H1 (cell line): ENCODE measurements around the gene SPATA16. TPM values are rescaled to one million over a fixed set of nuclear protein-coding genes. Genes with fewer than 3 reads are reported as not detected.

Experiments
- ASH2L ChIP-seq: fragments of 200-600, 300-600 bp; sonication (generic); IDR thresholded peaks from one replicate; pipeline ENCODE4 v1.7.1; 2017; ENCODE audit warnings: low read length
- YY1 ChIP-seq: IDR thresholded peaks from 2 replicates; pipeline ENCODE4 v1.6.1; 2011; ENCODE audit warnings: low read depth, mild to moderate bottlenecking, low read length
- polyA plus RNA-seq, 7 experiments: library from polyadenylated mRNA; depleted of rRNA in 3 of 7; stranded (reverse) in 5 of 7; unstranded in 2 of 7; fragments of >200 nt in 5 of 7; fragments of 200-250 nt in 2 of 7; gene quantifications; 1 replicate in 5 of 7; 2 replicates in 1 of 7; 4 replicates in 1 of 7; pipeline versions ENCODE4 v1.2.1 to v1.2.3, GENCODE V29; 2011 to 2013; ENCODE audit warnings: missing spikeins in 2 of 7, mixed read lengths in 2 of 7
- total RNA-seq: library from RNA; stranded (reverse); fragmentation: NEBNext Ultra II Directional; extraction: Animal tissue kit (Norgen Biotek cat#: 25700); gene quantifications from 2 replicates; pipeline ENCODE4 v1.2.1, GENCODE V29; 2021
- TF ChIP-seq, protein P1 (sequence below): fragments of 300-600 bp; sonication (generic); IDR thresholded peaks from 2 replicates; pipeline ENCODE4 v1.7.1; 2012; ENCODE audit warnings: low read length, moderate library complexity, mild to moderate bottlenecking, inconsistent platforms; ENCODE audit not compliant: insufficient replicate concordance

The SPATA16 gene
- total and polyA plus RNA-seq, 2 of the 8 experiments (the other 6 are each of a cell fraction or from before 2014, with no cell fraction given) = 0.05 to 2.7 TPM

DNA sequence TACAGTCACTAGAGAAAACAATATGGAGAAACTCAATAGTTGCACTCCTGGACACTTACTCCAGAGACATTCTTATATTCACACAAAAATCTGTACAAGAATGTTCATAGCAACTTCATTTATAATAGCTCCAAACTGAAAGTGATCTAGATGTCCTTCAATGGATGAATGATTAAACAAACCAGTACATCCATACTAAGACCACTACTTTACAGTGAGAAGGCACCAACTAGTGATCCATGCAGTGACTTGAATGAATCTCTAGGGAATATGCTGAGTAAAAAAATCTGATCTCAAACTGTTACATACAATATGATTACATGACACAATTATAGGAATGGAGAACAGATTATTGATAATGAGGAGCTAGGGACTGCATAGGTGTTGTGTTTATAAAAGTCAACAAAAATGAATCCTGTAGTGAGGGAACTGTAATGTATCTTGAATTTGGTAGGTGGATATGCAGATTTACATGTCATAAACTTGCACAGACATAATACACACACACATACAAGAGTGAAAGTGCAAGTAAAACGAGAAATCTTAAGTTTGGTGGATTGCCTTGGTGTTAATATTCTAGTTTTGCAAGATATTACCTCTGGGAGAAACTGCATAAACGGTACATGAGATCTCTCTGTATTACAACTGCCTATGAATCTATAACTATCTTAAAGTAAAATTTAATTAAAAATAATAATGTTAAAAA is 85.7 kb downstream of the SPATA16 start (continued):
- TF ChIP-seq, protein P1, sequence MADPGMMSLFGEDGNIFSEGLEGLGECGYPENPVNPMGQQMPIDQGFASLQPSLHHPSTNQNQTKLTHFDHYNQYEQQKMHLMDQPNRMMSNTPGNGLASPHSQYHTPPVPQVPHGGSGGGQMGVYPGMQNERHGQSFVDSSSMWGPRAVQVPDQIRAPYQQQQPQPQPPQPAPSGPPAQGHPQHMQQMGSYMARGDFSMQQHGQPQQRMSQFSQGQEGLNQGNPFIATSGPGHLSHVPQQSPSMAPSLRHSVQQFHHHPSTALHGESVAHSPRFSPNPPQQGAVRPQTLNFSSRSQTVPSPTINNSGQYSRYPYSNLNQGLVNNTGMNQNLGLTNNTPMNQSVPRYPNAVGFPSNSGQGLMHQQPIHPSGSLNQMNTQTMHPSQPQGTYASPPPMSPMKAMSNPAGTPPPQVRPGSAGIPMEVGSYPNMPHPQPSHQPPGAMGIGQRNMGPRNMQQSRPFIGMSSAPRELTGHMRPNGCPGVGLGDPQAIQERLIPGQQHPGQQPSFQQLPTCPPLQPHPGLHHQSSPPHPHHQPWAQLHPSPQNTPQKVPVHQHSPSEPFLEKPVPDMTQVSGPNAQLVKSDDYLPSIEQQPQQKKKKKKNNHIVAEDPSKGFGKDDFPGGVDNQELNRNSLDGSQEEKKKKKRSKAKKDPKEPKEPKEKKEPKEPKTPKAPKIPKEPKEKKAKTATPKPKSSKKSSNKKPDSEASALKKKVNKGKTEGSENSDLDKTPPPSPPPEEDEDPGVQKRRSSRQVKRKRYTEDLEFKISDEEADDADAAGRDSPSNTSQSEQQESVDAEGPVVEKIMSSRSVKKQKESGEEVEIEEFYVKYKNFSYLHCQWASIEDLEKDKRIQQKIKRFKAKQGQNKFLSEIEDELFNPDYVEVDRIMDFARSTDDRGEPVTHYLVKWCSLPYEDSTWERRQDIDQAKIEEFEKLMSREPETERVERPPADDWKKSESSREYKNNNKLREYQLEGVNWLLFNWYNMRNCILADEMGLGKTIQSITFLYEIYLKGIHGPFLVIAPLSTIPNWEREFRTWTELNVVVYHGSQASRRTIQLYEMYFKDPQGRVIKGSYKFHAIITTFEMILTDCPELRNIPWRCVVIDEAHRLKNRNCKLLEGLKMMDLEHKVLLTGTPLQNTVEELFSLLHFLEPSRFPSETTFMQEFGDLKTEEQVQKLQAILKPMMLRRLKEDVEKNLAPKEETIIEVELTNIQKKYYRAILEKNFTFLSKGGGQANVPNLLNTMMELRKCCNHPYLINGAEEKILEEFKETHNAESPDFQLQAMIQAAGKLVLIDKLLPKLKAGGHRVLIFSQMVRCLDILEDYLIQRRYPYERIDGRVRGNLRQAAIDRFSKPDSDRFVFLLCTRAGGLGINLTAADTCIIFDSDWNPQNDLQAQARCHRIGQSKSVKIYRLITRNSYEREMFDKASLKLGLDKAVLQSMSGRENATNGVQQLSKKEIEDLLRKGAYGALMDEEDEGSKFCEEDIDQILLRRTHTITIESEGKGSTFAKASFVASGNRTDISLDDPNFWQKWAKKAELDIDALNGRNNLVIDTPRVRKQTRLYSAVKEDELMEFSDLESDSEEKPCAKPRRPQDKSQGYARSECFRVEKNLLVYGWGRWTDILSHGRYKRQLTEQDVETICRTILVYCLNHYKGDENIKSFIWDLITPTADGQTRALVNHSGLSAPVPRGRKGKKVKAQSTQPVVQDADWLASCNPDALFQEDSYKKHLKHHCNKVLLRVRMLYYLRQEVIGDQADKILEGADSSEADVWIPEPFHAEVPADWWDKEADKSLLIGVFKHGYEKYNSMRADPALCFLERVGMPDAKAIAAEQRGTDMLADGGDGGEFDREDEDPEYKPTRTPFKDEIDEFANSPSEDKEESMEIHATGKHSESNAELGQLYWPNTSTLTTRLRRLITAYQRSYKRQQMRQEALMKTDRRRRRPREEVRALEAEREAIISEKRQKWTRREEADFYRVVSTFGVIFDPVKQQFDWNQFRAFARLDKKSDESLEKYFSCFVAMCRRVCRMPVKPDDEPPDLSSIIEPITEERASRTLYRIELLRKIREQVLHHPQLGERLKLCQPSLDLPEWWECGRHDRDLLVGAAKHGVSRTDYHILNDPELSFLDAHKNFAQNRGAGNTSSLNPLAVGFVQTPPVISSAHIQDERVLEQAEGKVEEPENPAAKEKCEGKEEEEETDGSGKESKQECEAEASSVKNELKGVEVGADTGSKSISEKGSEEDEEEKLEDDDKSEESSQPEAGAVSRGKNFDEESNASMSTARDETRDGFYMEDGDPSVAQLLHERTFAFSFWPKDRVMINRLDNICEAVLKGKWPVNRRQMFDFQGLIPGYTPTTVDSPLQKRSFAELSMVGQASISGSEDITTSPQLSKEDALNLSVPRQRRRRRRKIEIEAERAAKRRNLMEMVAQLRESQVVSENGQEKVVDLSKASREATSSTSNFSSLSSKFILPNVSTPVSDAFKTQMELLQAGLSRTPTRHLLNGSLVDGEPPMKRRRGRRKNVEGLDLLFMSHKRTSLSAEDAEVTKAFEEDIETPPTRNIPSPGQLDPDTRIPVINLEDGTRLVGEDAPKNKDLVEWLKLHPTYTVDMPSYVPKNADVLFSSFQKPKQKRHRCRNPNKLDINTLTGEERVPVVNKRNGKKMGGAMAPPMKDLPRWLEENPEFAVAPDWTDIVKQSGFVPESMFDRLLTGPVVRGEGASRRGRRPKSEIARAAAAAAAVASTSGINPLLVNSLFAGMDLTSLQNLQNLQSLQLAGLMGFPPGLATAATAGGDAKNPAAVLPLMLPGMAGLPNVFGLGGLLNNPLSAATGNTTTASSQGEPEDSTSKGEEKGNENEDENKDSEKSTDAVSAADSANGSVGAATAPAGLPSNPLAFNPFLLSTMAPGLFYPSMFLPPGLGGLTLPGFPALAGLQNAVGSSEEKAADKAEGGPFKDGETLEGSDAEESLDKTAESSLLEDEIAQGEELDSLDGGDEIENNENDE = no peak
- TF ChIP-seq YY1 (no peak), ASH2L (no peak)
